HT-29 (cell line): ENCODE results near the gene UBE4B. TPM values are rescaled to one million over a fixed set of nuclear protein-coding genes. Genes with fewer than 3 reads are reported as not detected.
"Not testable (repeated sequence)": the region's sequence is repeated elsewhere in the genome, so short reads cannot be mapped to it uniquely, and the experiment has no call there.

ENCODE experiments used
- DNase-seq: peaks from one replicate; pipeline ENCODE4 v3.0.0-alpha.2; 2015; ENCODE audit warnings: low spot score
- total RNA-seq: library from RNA; depleted of rRNA; stranded (reverse); fragments of >200 nt; shearing (Covaris generic); gene quantifications from 2 replicates; pipeline ENCODE4 v1.2.3, GENCODE V29; 2014

Gene UBE4B
- total RNA-seq, 1 experiment from 2014 or later = 35.4 TPM

DNA sequence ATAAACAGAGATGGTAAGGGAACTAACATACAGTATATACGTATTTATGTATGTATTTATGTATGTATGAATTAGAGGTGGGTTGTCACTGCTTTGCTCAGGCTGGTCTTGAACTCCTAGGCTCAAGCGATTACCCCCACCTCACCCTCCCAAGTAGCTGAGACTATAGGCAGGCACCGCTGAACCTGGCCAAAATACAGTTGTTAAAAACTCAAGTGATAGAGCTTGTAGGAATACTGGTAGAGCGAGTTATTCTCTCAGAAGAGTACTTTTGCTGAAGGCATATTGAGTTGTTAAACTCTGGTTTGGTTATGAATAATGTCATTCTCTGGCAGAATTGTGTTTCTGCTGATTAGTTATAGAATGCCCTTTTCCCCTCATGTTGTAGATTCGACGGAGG, 38.9 kb downstream of the UBE4B start:
- DNase-seq = no peak

DNA sequence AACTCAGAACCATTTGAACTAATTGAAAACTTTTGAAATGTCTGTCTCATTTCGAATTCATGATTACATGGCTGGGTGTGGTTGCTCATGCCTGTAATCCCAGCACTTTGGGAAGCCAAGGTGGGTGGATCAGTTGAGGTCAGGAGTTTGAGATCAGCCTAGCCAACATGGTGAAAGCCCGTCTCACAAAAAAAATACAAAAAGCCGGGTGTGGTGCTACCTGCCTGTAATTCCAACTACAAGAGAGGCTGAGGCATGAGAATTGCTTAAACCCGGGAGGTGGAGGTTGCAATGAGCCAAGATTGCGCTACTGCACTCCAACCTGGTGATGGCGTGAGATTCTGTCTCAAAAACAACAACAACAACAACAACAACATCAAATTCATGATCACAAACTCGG, 40.6 kb downstream of the UBE4B start:
- not testable (repeated sequence) for DNase-seq

DNA sequence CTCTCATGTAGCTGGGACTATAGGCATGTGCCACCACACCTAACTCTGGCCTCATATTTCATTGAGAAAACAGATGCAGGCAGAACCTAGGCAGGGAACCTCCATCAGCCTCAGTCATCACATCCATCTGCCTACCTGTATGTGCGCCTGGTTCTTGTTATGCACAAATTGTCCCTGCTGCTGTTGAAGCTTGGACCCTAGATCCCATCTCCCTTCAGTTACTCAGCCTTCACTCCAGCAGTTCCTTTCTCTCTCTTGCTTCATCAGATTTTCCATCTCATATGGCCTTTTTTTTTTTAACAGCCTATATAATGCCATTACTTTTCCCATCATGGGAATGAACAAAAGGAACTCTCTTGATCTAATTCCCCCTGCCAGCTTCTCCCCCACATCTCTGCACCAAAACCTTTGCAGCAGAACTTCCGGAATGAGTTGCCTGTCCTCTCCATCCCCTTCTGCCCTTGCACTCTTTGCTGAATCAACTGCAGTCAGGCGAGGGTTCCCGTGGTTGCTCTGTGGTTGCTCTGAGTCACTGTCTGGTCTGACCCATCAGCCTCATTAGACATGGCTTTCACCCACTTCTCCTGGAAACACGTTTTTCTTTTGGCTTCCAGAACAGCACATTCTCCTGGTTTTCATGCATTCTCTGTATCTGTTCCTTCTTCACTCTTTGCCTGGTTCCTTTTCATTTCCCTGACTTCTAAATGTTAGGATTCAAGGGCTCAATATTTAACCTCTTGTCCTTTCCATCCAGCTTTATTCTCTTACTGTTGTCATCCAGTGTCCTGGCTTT, 41.5 kb downstream of the UBE4B start:
- DNase-seq = no peak

GRCh38 chr1:10074852-10075730, 42.3 kb downstream of the UBE4B start:
- DNase-seq = no peak

DNA sequence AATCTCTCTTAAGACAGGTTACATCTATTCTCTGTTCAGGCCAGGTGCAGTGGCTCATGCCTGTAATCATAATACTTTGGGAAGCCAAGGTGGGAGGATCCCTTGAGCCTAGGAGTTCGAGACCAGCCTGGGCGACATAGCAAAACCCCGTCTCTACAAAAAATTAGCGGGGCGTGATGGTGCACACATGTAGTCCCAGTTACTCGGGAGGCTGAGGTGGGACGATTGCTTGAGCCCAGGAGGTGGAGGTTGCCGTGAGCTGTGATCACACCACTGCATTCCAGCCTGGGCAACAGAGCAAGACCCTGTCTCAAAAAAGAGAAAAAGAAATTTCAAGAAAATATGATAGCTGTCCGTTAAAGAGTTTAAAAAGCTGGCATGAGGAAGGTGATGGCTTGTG, 43.0 kb downstream of the UBE4B start:
- no peak for DNase-seq

DNA sequence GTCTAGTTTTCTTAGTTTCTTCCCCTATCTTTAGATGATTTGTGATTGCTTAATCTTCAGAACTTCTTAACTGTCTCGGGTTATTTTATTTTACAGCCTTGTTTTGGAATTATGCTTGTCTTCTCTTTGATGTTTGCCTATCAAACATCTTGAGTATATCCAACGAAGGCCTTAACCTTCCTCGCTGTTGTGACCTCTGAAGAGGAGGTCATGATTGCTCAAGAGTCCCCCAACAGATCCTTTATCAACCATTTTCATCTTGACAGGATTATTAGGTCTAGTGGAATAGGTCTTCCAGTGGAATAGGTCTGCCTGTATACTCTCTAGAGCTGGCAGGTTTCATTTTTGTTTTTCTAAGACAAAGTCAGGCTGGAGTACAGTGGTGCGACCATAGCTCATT, 45.7 kb downstream of the UBE4B start:
- DNase-seq = no peak

- no peak for DNase-seq
Observed at GRCh38 chr1:10080523-10080922, 47.8 kb downstream of the UBE4B start.

- no peak for DNase-seq
Observed at GRCh38 chr1:10082785-10083479, 50.2 kb downstream of the UBE4B start.

DNA sequence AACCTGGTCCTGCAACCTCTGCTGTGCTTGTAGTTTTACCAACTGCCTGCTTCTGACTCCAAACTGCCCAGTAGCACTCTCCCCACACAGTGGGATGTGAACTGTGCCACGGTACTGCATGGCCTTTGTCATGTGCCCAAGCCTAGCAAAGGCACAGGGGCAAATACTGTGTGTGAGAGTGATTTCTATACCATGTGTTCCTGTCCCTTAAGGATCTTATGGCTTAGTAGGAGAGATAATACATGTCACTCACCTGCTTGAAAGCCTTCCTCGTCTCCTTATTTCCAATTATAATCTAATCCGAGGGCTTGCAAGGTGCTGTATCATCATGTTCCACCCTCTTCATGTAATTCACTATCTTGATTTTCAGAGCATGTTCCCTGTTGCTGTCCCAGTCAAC, 51.3 kb downstream of the UBE4B start:
- no peak for DNase-seq

DNA sequence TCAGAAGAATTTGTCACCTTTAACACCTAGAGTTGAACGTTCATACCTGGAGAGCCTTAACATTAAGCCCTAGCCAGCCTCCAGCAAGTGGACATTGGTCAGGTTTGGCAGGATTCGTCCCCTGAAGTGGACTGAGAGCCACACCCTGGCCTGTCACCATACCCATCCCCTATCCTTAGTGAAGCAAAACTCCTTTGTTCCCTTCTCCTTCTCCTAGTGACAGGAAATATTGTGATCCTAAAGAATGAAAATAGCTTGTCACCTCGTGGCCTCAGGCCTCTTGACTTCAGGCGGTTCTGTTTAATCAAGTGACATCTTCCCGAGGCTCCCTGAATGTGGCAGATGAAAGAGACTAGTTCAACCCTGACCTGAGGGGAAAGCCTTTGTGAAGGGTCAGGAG, 52.3 kb downstream of the UBE4B start:
- no peak for DNase-seq

- DNase-seq = no peak
Observed at GRCh38 chr1:10087210-10087609, 54.5 kb downstream of the UBE4B start.

- peak; percentile 2 for DNase-seq
Observed at GRCh38 chr1:10101929-10102328, 69.2 kb downstream of the UBE4B start.

DNA sequence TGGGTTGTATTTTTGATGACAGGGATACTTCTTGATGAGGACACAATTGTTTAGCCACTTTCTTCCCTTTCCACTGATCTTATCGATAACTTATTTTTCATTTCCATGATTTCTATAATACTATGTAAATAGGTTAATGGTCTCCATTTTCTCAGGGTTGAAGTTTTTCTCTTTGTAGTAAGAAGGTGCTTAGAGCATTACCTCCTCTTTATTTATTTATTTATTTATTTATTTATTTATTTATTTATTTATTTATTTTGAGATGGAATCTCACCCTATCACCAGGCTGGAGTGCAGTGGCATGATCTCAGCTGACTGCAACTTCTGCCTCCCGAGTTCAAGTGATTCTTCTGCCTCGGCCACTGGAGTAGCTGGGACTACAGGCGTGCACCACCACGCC, 70.4 kb downstream of the UBE4B start:
- no peak for DNase-seq

DNA sequence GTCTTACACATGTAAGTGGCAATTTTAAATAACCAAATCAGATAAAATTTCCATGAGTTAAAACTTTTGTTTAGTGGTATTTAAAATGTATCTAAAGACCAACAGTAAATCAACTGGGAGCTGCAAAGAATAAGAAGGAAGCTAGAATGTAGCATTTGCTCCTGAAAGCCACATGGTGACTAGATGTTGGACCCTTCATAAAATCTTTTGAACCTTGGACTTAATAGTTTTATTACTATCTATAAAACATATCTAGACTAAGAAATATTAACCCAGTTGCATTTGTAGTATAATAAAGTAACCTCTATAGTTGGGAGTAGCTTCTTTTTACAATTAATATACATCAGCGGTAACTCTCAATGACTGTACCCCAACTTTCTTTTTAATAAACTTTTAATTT, 72.1 kb downstream of the UBE4B start:
- peak; percentile 9 for DNase-seq

GRCh38 chr1:10105484-10105883, 72.7 kb downstream of the UBE4B start:
- DNase-seq = peak; percentile 38

GRCh38 chr1:10106241-10106640, 73.5 kb downstream of the UBE4B start:
- DNase-seq = no peak

DNA sequence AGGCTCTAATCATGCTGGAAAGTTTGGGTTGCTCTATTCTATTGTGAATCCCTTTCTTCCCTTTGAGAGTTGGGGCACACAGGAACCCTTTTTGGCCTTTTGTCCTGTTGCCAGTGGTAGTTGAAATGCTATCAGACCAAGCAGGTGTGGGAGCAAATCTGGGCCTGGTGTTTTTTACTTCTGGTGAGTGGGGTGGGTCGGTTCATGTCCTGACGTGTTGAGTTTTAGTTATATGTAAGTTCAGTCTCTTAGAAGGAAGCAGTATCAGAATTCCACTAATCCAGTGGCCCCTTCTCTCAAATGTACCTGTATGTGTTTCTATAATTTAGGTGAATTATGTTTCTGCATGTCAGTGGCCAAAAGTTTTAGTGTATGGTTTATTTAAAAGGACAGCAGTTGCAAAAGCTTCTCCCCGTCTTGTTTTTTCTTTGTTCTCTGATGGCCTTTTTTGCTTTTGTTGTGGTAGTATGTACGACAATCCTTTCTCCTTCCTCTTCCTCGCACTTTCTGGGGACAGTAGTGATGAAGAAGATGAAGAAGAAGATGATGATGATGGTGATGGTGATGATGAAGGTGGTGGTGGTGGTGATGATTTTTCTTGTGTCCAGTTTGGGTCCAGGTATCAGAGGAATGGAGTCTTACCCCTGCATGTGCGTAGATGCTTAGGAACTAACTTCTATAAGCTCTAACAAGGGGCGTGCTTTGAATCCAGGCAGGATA, 74.2 kb downstream of the UBE4B start:
- no peak for DNase-seq

DNA sequence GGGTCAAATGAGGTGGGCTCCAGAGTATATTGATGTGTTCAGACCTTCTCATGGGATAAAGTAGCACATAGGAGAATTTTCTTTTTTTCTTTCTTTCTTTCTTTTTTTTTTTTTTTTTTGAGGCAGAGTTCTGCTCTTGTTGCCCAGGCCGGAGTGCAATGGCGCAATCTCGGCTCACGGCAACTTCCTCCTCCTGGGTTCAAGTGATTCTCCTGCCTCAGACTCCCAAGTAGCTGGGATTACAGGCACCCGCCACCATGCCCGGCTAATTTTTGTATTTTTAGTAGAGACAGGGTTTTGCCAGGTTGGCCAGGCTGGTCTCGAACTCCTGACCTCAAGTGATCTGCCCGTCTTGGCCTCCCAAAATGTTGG, 74.7 kb downstream of the UBE4B start:
- DNase-seq = not testable (repeated sequence)

DNA sequence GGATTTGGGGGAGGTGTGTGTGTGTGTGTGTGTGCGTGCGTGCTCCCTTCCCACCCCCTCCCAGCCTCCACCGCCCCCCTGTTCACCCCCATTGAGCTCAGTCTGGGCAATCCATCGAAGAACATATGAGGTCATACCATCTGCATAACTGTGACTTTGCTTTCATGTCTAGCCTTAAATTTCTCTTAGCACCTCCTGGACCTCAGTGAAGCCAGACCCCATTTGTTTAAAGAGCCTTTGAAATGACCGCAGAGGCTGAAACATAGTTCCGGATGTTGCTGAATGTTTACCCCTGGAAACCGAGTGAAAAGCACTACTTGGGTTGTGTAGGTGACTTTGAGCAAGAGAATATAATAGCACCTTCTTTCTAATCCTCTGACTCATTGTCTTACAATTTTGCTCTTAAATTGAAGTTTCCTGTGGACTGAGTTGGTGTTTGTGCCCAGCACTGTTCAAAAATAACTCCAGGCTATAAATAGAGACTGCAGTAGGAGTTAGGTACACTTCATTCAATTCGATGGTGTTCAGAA, 75.4 kb downstream of the UBE4B start:
- peak; percentile 21 for DNase-seq

DNA sequence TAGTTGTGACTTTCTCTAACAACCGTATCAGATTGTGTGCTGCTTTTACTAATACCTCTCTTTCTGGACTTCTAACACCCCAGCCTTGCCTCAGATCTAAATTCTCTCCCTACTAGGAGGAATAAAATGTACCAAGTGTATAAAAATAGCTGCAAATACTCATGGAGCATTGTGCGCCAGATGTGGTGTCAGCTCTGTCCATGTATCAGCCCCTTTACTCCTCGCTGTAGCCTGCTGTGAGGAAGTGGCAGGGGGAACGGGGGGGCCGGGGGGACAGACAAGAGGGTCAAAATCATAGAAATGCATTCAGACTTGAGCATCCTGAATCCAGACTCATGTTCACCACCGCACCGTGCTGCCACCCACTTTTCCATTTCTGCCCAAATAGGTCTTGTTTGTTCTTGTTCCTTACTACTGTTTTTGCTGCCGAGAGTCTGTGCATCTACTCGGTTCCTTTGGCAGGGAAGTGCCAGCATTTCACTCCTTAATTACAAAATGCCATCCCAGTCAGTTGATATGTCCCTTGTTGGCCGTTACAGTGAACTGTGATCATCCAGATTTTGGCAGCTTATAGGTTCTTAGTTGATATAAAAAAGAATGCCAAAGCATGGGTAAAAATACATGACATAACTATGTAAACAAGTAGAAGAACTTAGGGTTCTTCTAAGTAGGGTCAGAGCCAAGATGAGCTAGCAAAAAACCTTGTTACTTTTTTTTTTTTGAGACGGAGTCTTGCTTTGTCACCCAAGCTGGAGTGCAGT, 76.4 kb downstream of the UBE4B start:
- no peak for DNase-seq

DNA sequence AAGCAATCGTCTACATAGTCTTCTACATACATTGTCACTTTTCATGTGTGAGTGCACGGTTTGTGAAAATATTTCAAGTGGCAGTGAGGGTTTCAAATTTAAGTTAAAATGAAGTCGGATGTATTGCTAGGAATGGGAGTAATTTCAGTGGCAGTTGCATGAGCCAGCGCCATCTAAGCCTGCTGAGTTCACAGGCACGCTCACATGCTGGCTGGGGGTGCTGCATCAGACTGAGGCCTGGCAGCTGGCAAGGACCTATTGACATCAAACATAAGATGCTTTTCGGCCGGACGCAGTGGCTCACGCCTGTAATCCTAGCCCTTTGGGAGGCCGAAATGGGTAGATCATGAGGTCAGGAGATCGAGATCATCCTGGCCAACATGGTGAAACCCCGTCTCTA, 80.7 kb downstream of the UBE4B start:
- no peak for DNase-seq
